HG03280 (cell line): Measurements from ENCODE around the gene FAM20C.

ENCODE experiments used
- ATAC-seq: cut with Tn5 transposase; IDR thresholded peaks from one replicate; pipeline ENCODE4 v1.9.1; 2021; ENCODE audit warnings: mild to moderate bottlenecking, moderate library complexity; ENCODE audit not compliant: unreplicated experiment

The FAM20C gene

DNA sequence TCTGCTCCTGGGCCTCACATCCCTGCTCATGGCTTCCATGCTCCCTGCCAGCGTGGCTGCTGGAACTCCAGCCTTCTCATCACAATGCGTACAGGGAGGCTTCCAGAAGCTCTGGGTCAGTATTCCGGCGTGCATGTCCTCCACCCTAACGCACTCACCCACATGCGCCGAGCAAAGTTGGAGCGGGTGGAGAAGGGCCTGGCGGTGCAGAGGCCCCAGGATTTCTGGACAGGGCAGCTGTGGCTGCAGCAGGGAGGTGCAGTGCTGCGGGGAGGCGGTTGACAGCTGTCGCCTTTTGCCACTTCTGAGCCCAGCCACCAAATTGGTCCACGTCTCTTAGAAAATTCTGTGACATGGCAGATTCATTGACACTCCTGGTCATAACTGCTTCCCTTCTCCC is 33.6 kb upstream of the FAM20C start:
- ATAC-seq: no peak

DNA sequence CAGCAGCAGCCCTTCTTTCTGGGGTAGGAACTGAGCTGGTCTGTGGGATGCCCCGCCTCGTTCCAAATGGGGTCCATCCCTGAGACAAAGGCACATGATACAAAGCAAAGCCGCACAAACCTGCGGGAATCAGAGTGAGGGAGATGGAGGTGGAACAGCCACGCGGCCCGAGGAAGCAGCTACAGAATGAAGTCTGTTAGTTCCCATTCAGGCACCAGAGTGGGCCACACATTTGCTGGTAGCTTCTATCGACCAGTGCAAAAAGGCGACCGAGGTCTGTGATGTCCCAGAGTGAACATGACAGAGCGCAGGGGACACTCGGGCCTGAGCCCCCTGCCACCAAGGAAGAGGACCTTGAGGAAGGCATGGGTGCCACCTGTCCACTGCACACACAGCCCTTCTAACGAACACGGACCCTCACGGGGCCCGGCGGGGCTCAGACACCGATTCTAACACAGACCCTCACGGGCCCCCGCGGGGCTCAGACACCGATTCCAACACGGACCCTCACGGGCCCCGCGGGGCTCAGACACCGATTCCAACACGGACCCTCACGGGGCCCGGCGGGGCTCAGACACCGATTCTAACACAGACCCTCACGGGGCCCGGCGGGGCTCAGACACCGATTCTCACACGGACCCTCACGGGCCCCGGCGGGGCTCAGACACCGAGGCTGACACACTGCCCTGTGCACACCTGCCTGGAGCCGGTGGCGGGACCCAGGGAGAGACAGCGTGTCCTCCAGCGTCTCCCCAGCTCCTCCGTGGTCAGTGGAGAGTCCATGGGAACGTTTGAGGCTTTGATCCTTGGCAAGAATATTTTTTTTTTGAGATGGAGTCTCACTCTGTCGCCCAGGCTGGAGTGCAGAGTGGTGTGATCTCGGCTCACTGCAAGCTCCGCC is 32.8 kb upstream of the FAM20C start:
- ATAC-seq: no peak

DNA sequence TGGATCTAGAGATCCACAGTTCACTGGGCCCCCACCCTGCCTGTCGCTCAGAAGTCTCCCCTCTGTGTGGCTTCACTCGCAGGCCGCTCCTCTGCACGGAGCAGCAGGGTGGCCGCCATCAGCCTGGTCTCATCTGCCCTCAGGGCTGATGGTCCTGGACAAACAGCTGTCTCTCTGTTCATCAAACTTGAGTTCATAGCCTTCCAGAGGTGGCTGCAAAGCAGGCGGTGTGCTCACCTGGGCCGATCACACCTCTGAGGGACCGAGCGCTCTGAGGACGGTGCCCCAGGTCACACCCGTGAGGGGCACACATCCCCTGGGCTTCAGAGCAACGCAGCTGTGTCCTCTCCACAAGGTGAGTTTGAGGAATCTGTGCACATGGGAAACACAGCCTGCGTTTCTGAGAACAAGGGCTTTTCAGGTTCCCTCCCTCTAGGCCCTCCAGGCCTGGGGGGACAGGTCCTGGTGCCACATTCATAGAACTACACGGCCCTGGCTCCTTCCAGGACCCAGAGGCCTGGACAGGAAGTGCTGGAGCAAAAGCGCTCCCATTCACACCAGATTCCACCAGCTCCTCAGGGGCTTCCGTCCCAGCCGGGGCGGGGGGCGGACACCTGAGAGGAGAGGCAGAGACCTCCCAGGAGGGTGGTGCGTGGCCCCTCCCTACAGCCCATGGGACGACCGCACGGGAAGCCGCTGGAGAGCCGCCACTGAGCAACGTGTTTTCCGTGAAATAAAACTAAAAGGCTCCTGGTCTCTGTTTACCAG is 31.2 kb upstream of the FAM20C start:
- ATAC-seq: no peak

DNA sequence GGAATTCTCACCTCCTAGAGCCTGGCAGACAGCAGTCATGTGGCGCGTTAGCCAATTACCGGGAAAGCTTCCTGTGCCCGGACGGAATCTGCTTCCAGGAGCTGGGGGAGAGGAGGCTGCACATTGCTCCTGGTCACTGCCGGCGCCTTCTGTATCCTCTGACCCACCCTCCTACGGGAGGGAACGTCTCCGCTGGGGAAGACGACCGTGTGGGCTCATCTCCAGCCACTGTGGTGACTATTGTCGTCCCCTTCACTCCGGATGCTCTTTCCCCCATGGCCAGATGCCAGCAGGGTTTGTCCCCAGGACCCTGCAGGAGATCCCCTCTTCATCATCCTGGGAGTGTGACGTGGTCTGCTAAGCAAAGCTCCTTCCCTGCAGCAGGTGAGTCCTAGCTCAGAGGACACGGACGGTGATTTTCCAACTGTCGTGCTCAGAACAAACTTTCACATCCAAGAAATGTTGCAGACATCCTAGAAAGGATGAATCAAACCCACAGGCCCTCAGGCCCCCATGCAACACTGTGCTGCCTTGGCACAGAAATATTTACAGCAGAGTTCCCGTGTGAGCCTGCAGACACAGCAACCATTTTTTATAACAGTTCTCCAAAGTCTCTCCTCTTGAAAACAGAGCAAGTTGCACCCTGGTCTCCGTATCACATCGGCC is 29.6 kb upstream of the FAM20C start:
- ATAC-seq: no peak

DNA sequence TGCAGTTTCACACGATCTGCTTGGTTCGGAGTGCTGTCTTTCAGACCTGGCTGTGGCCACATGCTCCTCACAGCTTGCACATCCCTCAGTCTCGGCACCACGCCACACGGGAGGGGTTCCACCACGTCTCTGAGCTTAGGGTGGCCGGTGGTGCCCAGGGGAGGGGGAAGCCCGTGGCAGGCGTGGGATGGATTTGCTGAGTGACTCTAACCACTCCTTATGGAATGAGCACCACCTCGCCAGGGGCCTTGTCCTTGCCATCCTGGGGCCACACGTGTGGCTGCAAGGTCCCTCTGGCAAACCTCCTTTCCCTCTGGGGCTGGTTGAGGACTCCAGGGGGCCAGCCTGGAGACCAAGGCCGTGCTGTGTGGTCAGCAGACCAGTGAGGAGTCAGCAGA is 29.1 kb upstream of the FAM20C start:
- ATAC-seq: no peak

DNA sequence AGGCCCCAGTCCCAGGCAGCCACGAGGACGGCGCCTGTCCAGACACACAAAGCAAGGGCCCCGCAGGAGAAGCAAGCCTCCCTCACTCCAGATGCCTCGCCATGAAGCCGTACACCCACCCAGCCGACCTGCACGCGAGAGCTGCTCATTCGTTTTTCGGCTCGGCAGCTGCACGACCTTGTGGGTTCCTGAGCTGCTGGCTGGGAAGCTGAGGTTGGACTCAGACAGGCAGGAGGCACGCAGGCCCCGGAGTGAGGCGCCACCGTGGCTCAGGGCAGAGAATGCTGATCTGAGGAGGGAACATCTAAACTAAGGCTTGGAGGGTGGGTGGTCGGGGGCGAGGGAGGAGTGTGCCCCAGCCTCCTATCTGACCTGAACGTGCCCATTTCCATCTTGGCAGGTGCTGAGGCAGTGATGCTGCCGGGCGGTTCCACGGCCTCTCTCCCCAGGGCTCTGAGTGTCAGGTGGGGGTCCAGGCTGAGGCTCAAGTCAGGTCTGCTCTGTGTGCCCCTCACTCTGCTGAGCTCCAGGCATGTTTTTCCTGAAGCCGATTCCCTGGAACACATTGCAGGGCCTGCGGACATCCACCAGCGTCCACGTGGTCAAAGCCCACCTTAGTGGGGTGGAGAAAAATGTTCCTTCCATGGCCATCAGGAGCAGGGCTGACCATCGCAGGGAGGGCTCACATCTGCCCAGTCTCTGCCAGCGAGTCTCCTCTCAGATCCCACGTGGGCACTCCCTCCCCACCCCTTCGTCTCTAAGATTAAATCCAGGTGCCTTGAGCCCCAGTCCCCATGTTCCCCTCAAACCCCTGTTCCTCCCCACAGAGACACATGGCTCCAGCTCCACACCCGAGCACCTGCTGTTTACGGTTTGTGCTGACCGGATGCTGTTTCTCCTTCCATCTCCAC is 28.1 kb upstream of the FAM20C start:
- no peak for ATAC-seq

DNA sequence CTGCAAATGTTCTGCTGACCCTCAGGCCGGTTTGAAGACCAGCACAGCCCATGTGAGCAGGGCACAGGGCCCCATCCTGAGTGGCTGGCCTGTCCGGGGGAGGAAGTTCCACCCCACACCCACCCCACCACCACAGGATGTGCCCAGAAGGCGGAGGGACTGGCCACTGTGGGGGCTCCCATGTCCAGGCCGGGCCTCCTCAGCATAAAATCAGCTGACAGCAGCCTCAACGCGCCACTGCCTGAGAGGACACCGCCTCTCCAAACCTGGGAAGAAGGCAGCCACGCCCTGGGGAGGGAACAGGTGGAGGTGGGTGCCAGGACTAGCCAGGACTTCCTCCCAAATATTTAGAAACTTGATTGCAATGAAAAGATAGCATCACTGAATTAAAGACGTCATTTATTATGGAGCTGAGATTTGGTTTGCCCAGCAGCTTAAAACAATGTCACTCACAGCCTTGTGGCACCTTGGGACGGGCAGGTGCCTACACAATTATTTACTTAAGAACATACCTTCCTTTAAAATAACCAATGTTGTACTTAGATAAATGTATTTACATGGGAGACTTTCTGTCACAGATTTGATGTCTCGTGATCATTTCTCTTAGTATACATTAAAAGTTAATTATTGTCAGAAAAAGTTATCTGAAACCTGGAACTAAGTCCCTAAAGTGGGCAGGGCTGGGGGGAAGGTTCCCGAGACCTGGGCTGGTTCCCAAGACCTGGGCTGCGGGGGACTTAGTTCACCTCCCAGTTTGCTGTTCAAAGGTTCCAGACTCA is 27.3 kb upstream of the FAM20C start:
- no peak for ATAC-seq

DNA sequence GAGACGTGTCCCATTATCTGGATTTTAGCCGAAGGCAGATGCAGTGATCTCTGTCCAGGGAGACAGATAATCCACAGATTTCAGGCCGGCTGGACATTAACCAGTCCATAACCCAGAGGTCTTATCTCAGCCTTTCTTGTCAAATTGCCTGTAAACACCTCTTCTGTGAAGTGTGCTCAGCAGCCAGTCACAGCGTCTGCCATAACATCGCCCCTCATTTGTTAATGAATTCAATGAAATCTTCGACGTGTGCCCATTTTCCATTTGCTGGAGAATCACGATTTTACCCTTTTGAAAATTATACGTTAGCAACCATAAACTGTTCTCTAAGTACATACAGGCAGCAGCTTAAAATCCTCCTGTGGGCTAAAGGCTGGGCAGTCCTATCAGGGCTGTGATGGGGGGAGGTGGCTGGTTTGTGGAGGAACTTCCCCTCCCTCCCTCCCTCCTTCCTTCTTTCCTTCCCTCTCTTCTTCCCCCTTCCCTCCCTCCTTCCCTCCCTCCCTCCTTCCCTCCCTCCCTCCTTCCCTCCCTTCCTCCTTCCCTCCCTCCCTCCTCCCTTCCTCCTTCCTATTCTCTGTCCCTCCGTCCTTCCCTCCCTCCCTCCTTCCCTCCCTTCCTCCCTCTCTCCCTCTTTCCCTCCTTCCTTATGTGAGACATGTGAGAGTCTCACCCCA is 26.6 kb upstream of the FAM20C start:
- no peak for ATAC-seq

DNA sequence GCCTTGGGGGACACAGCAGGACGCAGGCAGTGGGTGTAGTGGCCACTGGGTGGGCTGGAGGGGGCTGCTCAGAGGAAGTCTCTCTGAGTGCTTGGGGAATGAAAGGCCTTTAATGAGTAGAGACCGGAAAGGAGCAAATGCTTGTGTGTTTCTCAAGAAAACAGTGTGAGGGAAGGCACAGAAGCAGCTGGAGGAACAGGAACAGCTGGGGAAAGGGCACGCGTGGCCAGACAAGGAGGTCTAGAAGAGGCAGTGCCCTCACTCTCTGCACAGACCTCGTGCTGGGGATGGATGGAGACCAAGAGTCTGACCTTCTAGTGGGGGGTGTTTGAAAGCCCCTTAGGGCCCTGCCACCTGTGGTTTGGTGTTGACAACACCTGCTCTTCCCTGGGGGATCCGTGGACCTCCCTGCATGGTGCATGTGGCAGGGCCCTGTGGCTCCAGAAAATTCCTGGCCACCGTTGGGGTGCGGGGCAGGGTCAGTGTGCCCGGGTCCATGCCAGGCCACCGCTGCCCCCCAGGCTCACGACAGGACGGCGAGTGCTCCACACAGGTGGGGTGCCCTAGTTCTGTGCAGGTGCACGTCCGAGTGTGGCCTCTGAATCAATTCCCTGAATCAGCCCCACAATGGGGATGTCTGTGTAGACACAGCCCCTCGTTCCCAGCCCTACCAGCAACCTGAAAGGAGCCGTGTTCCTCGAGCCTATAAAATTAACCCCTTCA is 25.9 kb upstream of the FAM20C start:
- no peak for ATAC-seq

DNA sequence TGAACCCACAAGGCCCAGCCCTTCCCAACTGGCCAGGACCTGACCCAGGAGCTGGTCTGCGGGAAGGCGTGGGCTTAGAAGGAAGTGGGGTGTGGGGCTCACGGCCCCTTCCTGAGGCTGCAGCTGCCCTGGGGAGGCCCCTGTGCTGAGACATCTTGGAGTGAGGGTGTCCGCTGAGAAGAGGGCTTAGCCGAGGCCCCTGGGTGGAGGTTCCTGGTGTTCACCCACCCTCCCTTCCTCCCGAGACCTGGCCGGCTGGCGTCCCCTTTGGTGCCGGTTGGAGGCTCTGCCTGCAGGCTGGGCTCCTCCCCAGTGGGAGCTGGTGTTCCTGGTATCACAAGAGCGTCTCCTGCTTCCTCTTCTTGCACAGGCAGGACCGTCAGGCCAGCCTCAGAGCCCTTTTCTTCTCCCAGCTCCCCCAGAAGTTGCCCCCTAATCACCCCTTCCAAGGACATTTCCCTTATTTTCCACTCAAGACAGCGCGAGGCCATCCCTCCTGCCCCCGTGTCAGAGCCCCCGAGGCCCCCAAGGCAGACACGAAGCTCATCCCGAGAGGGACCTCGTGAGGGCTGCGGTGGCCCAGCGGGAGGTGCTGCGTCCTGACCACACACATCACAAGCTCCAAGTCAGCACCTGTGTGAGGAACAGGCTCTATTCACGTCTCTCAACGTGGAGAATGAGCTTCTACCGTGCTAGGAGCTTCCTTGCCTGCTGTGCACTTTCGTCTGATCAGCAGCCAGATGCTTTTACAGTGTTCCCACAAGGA is 25.1 kb upstream of the FAM20C start:
- ATAC-seq: no peak

DNA sequence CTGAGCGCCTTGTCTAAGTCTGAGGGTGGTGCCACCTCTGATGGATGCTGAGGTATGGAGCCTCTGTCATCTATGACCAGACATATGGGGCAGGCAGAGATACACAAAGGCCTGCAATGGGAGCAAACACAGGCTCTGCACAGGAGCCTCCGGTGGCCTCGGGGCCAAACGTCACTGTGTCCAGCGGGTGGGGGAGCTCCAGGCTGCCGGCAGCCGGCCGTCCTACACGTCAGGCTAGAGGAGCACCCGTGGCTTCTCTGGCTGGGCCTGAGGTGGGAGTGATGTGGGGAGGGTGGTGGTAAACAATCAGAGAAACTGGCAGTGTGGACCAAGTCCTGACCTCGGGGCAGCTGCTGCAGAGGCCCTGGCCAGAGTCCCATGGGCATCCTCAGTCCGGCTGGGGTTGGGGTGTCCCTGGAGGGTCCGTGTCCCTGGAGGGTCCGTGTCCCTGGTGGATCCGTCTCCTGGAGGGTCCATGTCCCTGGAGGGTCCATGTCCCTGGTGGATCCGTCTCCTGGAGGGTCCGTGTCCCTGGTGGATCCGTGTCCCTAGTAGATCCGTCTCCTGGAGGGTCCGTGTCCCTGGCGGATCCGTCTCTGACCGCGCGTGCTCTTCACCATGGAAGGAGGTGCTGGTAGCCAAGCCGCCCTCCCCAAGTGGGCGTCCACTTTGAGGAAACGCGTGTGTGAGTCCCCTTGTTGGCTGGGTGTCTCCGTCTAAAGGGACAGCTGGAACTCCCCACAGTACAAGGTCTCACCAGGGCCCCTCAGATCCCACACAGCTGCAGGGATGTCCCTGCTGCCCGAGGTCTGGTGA is 24.2 kb upstream of the FAM20C start:
- ATAC-seq: no peak

DNA sequence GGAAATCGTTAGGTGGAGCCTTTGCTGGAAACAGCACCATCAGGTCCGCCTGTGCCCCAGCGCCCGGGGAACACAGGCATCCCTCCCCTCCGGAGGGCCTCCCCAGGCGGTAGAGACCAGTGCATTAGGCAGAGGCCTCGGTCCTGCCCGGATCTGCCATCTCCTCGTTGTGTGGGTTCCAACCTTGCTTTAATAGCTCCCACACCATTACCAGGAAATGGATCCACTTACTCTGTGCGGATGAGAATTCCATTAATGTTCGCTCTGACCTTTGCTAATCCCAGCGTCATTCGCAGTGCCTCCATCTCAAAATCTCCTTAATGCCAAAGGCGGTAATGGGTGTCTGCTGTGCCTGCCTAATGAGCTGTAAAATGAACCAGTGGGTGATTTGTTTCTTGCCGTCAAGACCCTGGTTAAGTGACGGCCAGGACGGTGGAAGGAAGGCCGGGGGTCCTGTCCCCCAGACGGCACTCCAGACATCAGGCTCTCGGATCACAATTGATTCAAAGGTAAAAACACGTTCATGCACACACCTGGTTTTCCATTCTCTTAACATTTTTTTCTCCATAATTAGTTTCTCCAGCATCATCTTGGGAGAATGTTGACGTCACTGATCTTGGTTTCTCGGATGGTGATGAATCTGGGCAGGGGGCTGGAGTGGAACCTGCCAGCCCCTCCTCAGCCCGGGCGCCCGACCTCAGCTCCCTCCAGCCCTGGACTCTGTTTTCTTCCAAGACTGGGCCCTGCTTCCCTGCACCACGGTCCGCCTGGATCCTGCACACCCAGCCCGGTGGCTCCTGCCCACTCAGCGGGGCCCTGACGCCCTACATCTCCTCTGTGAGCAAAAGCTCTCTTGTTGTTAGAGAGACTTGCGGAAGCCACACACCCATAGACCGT is 22.8 kb upstream of the FAM20C start:
- no peak for ATAC-seq

DNA sequence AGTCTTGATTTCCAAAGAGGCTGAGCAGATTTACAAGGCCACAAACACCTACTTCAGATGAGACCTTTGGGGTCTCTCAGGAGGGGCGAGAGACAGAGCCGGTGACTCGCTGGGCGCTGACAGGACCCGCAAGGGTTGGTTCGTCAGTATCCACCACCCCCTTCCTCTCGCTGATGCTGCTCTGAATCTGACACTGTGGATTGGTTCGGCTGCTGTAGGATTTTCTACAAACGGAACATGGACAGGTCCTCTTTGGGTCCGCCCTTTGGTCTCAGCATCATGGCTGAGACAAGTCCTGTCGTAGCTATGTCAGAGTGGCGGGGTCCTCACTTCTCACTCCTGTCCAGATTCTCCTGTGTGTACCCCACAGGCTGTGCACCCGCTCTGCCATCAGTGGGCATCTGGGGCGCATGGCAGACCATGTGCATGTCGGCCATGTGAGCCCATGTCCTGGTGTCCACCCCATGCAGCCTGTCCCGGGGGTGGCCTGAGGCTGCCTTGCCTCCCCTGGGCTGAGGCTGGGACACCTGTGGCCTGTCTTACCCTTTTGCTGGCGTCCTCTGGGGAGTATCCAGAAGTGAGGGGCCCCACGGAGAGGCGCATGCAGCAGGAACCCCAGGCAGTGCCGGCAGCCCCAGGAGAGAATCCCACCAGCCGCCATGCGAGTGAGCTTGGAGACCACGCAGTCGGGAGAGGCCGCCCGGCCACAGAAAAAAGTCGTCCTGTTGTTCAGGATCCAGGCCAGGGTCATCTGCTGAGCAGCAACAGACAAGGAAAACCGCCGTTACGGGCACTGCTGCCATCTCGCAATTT is 21.6 kb upstream of the FAM20C start:
- ATAC-seq: no peak

DNA sequence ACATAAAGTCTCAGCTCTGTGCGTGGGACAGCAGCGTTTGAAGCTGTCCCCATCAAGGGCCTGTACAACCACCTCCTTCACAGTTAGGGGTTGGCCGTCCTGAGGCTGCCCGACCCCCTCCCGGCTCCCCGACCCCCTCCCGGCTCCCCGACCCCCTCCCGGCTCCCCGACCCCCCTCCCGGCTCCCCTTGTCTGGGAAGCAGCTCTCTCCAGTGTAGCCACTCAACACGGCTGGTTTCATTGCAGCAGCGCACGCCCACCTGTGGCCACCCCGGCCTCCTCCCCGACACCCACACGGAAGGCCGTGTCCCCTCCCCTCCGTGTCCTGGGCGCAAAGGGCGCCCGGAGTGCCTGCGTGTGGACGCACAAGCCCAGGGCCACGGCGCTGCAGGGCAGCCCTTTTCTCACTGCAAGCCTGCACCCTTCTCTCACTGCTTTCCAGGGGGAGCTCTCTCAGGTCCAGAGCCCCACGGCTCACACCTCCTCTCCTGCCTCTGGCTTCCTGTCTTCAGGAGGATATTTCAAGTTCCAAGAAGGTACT is 20.9 kb upstream of the FAM20C start:
- ATAC-seq: no peak

DNA sequence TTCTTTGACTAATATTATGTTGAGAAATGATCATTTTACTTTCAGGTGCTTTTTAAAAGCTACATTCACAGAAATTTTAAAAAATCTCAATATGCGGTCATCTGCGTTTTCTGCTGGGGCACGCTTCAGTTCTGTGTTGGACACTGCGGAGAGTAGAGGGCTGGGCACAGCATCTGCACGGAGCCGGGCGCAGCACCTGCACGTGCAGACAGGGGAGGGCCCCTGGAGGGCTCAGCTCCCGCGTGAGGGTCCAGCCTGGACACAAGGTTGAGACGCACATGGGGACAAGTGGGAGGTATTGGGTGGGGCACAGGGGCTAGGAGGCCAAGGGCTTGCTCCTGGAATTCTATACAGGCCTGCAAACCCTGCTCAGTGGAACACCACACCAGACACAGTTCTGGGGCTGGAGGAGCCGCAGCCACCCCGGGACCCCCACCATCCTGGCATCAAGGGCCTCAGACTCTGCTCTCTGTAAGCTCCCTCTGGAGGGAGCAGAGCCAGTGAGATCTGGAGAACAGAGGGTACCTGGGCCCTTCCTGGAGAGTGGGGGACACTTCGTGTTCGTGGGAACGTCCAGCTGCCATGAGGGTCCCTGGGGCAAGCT is 20.4 kb upstream of the FAM20C start:
- ATAC-seq: no peak
